ENCODE data around the gene PJVK. TPM values are rescaled to one million over a fixed set of nuclear protein-coding genes. Genes with fewer than 3 reads are reported as not detected.

Gene PJVK
- total RNA-seq, 6 experiments from 2014 or later, result 0.43 to 1.0 (median 0.69) TPM

DNA sequence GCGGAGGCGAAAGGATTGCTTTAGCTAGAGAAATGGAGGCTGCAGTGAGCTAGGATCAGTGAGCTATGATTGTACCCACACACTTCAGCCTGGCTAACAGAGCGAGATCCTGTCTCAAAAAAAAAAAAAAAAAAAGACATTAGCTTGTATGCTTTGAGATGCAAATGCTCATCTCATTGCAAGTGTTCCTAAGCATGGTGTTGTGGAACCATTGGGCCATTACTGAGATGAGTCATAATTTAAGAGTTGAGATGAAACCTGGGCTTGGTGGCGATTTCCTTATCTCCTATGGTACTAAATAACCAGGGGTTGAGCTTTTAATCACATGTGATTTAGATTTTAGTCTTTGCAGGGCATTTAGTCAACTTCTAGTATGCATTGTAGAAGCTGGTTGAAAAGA lies 31.3 kb downstream of the PJVK start:
- TF ChIP-seq, protein P1, sequence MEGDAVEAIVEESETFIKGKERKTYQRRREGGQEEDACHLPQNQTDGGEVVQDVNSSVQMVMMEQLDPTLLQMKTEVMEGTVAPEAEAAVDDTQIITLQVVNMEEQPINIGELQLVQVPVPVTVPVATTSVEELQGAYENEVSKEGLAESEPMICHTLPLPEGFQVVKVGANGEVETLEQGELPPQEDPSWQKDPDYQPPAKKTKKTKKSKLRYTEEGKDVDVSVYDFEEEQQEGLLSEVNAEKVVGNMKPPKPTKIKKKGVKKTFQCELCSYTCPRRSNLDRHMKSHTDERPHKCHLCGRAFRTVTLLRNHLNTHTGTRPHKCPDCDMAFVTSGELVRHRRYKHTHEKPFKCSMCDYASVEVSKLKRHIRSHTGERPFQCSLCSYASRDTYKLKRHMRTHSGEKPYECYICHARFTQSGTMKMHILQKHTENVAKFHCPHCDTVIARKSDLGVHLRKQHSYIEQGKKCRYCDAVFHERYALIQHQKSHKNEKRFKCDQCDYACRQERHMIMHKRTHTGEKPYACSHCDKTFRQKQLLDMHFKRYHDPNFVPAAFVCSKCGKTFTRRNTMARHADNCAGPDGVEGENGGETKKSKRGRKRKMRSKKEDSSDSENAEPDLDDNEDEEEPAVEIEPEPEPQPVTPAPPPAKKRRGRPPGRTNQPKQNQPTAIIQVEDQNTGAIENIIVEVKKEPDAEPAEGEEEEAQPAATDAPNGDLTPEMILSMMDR (IDR thresholded peaks at IDR 0.05), result no peak
- peak overlapping the region; percentile 97 for H3K4me3 Mint-ChIP-seq
- H3K36me3 Mint-ChIP-seq (ENCODE audit: low read depth), result peaks cover 19% of the 10 kb centered on the region
- H3K9me3 Mint-ChIP-seq, result no peaks in the 10 kb centered on the region
- no peak overlapping the region for H3K27ac Mint-ChIP-seq
- H3K4me1 Mint-ChIP-seq (ENCODE audit: low read depth), result peaks cover 57% of the 10 kb centered on the region
- H3K27me3 Mint-ChIP-seq (ENCODE audit: insufficient read depth), result peaks cover 1% of the 10 kb centered on the region; the same call in 1 of the 2 replicates
- no peak for DNase-seq

GRCh38 chr2:178484245-178485041 lies 33.3 kb downstream of the PJVK start:
- H3K4me3 Mint-ChIP-seq, result no peak overlapping the region
- TF ChIP-seq, protein P1 (IDR thresholded peaks at IDR 0.05), result no peak

DNA sequence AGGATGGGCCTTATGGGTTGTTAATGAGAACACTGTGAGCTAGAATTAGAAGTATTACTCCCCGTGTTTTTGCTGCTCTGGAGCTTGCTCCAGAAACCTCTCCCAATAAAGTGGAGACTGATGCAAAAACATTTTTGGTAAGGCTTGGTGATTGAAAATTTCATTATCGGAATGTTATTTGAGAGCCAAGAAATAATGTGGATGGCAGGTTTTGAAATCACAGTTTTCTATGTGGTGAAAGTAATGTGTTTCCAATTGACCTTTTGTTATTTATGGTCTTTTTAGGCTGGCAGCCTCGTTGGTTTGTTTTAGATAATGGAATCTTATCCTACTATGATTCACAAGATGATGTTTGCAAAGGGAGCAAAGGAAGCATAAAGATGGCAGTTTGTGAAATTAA lies 34.2 kb downstream of the PJVK start:
- Mint-ChIP-seq H3K9me3 (no peaks in the 10 kb centered on the region), H3K27me3 (ENCODE audit: insufficient read depth) (no peaks in the 10 kb centered on the region), H3K36me3 (ENCODE audit: low read depth) (peaks cover 34% of the 10 kb centered on the region), H3K4me3 (no peak overlapping the region), H3K4me1 (ENCODE audit: low read depth) (peaks cover 55% of the 10 kb centered on the region), H3K27ac (no peak overlapping the region)
- TF ChIP-seq, protein P1 (IDR thresholded peaks at IDR 0.05), result no peak
- DNase-seq, result no peak

More at GRCh38 chr2:178484245-178485041, 33.3 kb downstream of the PJVK start:
- H3K27me3 Mint-ChIP-seq (ENCODE audit: insufficient read depth), result no peaks in the 10 kb centered on the region
- no peaks in the 10 kb centered on the region for H3K9me3 Mint-ChIP-seq
- DNase-seq, result no peak
- H3K4me1 Mint-ChIP-seq (ENCODE audit: low read depth), result peaks cover 55% of the 10 kb centered on the region
- peaks cover 29% of the 10 kb centered on the region for H3K36me3 Mint-ChIP-seq (ENCODE audit: low read depth)
- H3K27ac Mint-ChIP-seq, result peak overlapping the region; percentile 11; the same call in 1 of the 2 replicates

DNA sequence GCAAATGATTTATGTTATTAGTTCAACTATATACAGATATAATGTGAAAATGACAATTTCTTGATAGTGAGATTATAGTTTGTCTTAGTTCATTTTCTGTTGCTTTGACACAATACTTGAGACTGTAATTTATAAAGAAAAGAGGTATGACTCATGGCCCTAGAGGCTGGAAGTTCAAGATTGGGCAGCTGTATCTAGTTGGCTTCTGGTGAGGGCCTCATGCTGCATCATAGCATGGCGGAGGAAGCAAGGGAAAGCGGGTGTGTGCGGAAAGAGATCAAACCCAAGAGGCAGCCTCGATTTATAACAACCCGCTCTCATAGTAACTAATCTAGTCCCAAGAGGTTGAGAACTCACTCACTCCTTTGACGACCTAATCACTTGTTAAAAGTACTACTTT lies 40.4 kb downstream of the PJVK start:
- Mint-ChIP-seq H3K4me1 (ENCODE audit: low read depth) (peaks cover 21% of the 10 kb centered on the region), H3K27me3 (ENCODE audit: insufficient read depth) (no peaks in the 10 kb centered on the region), H3K27ac (no peak overlapping the region; the same call in 1 of the 2 replicates), H3K4me3 (no peak overlapping the region), H3K9me3 (no peaks in the 10 kb centered on the region), H3K36me3 (ENCODE audit: low read depth) (peaks cover 55% of the 10 kb centered on the region)
- TF ChIP-seq, protein P1 (IDR thresholded peaks at IDR 0.05), result no peak
- no peak for DNase-seq

DNA sequence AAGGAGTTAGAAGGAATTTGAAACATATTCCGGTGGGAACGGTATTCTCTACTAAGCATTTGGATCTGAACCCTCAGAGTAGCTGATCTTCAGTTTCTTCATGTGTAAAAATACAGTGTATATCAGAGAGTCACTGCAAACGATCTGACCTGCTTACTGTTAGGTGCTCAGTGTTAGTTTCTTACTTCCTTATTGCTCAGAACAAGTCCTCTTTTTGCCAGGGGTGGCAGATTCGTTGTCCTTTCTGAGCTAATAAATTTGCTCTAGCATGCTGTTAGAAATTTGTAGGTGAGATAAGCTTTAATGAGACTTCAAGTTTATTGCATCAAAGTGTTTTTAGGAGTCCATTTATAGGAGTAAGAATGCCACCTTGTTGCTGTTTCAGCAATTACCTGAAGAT lies 44.9 kb downstream of the PJVK start:
- no peak overlapping the region for H3K27ac Mint-ChIP-seq
- H3K36me3 Mint-ChIP-seq (ENCODE audit: low read depth), result peaks cover 46% of the 10 kb centered on the region
- H3K4me3 Mint-ChIP-seq, result no peak overlapping the region
- TF ChIP-seq, protein P1 (IDR thresholded peaks at IDR 0.05), result no peak
- no peak for DNase-seq
- peaks cover 10% of the 10 kb centered on the region for H3K4me1 Mint-ChIP-seq (ENCODE audit: low read depth)
- H3K9me3 Mint-ChIP-seq, result no peaks in the 10 kb centered on the region
- H3K27me3 Mint-ChIP-seq (ENCODE audit: insufficient read depth), result no peaks in the 10 kb centered on the region

All from HFFc6 (cell line).